PC-3 (cell line): Measurements from ENCODE around the gene COL8A1. TPM values are rescaled to one million over a fixed set of nuclear protein-coding genes. Genes with fewer than 3 reads are reported as not detected.

Source experiments
- ATAC-seq: fragments of 200-7000 bp; cut with Tn5 transposase; 2 replicates; pipeline ENCODE4 v1.9.1; 2020; ENCODE audit warnings: mild to moderate bottlenecking, moderate library complexity
- BruUV-seq: library from RNA; stranded (reverse); fragments of 400-500 nt; replicated peaks from 2 replicates; lab custom pipeline; 2021; lab: Mats Ljungman, UMichigan
- CTCF ChIA-PET: fragments of 300-600 bp; sonication (Branson Sonifier 250); formaldehyde crosslinking; loops from one replicate; lab custom pipeline; 2022; ENCODE audit warnings: antibody characterized with exemption; lab: Charles Lee
- POLR2A ChIA-PET: fragments of 300-600 bp; sonication (Branson Sonifier 250); formaldehyde crosslinking; loops from one replicate; lab custom pipeline; 2022; ENCODE audit warnings: antibody characterized with exemption; ENCODE audit not compliant: unreplicated experiment; lab: Charles Lee
- DNase-seq: peaks from one replicate; pipeline ENCODE4 v3.0.0-alpha.2; 2015
- H2AFZ ChIP-seq: fragments of 300-600 bp; sonication (generic); 2 replicates; pipeline ENCODE4 v1.6.0; 2016; ENCODE audit warnings: antibody characterized with exemption, low read length
- H3F3A ChIP-seq: fragments of 300-600 bp; sonication (generic); one replicate; pipeline ENCODE4 v1.6.0; 2017; ENCODE audit warnings: antibody characterized with exemption, low read length, control low read depth, mild to moderate bottlenecking; ENCODE audit not compliant: unreplicated experiment
- H3K27ac ChIP-seq: fragments of 300-600 bp; sonication (generic); 2 replicates; pipeline ENCODE4 v1.5.1; 2016; ENCODE audit warnings: mild to moderate bottlenecking, low read length
- H3K27me3 ChIP-seq: fragments of 300-600 bp; sonication (generic); 2 replicates; pipeline ENCODE4 v1.6.1; 2016; ENCODE audit warnings: low read length, mixed read lengths
- H3K36me3 ChIP-seq: fragments of 300-600 bp; sonication (generic); 2 replicates; pipeline ENCODE4 v1.6.1; 2016; ENCODE audit warnings: low read depth, mixed run types, low read length, mixed read lengths
- H3K4me1 ChIP-seq: fragments of 300-600 bp; sonication (generic); 2 replicates; pipeline ENCODE4 v1.5.1; 2016; ENCODE audit warnings: low read length; ENCODE audit not compliant: insufficient read depth
- H3K4me2 ChIP-seq: fragments of 300-600 bp; sonication (generic); 2 replicates; pipeline ENCODE4 v1.6.0; 2016; ENCODE audit warnings: low read length
- H3K4me3 ChIP-seq: fragments of 300-600 bp; sonication (generic); 2 replicates; pipeline ENCODE4 v1.5.1; 2016; ENCODE audit warnings: mild to moderate bottlenecking, low read length, mixed read lengths
- H3K79me2 ChIP-seq: fragments of 300-600 bp; sonication (generic); 2 replicates; pipeline ENCODE4 v1.6.1; 2017; ENCODE audit warnings: low read length, mixed read lengths
- H3K9ac ChIP-seq: fragments of 300-600 bp; sonication (generic); 2 replicates; pipeline ENCODE4 v1.6.0; 2016; ENCODE audit warnings: mild to moderate bottlenecking, low read length
- H3K9me2 ChIP-seq: fragments of 300-600 bp; sonication (generic); replicated peaks from 2 replicates; pipeline ENCODE4 v1.6.1; 2016; ENCODE audit warnings: mixed run types, low read length, mixed read lengths
- H3K9me3 ChIP-seq: fragments of 300-600 bp; sonication (generic); 2 replicates; pipeline ENCODE4 v1.6.1; 2016; ENCODE audit warnings: low read length, mixed read lengths
- H4K20me1 ChIP-seq: fragments of 300-600 bp; sonication (generic); 2 replicates; pipeline ENCODE4 v1.6.1; 2016; ENCODE audit warnings: low read length, mixed read lengths
- EZH2 ChIP-seq: fragments of 300-600 bp; sonication (generic); IDR thresholded peaks from one replicate; pipeline ENCODE4 v1.6.1; 2017; ENCODE audit warnings: antibody characterized with exemption, mild to moderate bottlenecking, low read length; ENCODE audit not compliant: unreplicated experiment
- EZH2phosphoT487 ChIP-seq: fragments of 300-600 bp; sonication (generic); IDR thresholded peaks from 2 replicates; pipeline ENCODE4 v1.6.1; 2018; ENCODE audit warnings: mild to moderate bottlenecking, antibody characterized with exemption, low read length, borderline replicate concordance
- intact Hi-C: fragments of 100-400 bp; cut with micrococcal nuclease; formaldehyde crosslinking; loops from 2 replicates; pipeline ENCODE4 v1.9.0; 2023
- total RNA-seq: library from RNA; depleted of rRNA; stranded (reverse); fragments of >200 nt; gene quantifications from 2 replicates; pipeline ENCODE4 v1.2.3, GENCODE V29; 2014
- TF ChIP-seq, protein P1 (sequence below): fragments of 300-600 bp; sonication (generic); conservative IDR thresholded peaks from 2 replicates; pipeline ENCODE4 v1.5.1; 2017; ENCODE audit warnings: antibody characterized with exemption, low read depth, mild to moderate bottlenecking, low read length

Gene COL8A1
- total RNA-seq, 1 experiment from 2014 or later, result 2.4 TPM

DNA sequence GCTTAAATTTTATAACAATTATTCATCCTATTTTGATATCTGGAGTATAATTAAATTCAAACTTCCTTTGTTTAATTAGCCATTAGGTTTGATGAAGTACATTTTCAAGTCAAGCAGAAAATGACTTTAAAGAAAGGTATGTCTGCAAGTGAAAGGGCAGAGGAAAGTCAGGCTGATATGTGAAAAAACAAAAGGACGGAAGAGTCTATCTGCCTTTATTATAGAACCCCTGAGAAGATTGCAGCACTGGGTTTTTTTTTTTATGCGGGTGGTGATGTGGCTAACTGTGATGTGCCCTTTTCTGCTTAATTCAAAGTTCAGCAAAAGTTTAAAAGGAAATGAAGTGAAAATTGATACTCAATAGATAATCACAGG is 83.2 kb downstream of the COL8A1 start:
- Histone ChIP-seq H2AFZ (peak overlapping the region; percentile 25; the same call in 1 of the 2 replicates), H3K9me2 (no peaks in the 10 kb centered on the region), H3K4me1 (peaks cover 18% of the 10 kb centered on the region)

DNA sequence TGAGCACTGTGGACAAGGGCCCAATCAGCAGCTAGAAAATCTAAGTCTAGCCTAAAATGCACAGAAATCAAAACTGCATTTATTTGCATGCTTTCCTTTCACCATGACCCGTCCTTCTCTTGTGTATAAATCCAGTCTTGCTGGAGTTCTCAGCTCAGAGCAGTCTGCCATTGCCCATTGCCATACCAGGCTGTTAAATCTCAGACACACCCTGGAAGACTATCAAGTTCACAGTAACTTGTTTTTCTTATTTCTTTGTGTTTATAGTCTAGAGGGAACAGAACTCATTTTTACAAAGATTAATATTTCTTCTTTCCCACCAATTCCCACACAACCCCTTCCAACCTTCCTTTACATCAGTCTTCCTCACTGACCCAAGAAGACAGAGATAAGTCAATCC is 85.9 kb downstream of the COL8A1 start:
- no peak for ATAC-seq
- H3K4me1 ChIP-seq, result peaks cover 18% of the 10 kb centered on the region
- H4K20me1 ChIP-seq, result no peaks in the 10 kb centered on the region
- H3K27ac ChIP-seq, result no peak overlapping the region
- no peaks in the 10 kb centered on the region for H3K27me3 ChIP-seq
- ChIA-PET POLR2A (no interaction called here), CTCF (no interaction called here)
- intact Hi-C loops, result no loop called here
- DNase-seq, result no peak
- no peak overlapping the region for H2AFZ ChIP-seq
- no peaks in the 10 kb centered on the region for H3K9me3 ChIP-seq
- H3K9ac ChIP-seq, result no peak overlapping the region
- H3K9me2 ChIP-seq, result no peaks in the 10 kb centered on the region
- TF ChIP-seq EZH2 (no peak), EZH2phosphoT487 (no peak)
- TF ChIP-seq, protein P1, sequence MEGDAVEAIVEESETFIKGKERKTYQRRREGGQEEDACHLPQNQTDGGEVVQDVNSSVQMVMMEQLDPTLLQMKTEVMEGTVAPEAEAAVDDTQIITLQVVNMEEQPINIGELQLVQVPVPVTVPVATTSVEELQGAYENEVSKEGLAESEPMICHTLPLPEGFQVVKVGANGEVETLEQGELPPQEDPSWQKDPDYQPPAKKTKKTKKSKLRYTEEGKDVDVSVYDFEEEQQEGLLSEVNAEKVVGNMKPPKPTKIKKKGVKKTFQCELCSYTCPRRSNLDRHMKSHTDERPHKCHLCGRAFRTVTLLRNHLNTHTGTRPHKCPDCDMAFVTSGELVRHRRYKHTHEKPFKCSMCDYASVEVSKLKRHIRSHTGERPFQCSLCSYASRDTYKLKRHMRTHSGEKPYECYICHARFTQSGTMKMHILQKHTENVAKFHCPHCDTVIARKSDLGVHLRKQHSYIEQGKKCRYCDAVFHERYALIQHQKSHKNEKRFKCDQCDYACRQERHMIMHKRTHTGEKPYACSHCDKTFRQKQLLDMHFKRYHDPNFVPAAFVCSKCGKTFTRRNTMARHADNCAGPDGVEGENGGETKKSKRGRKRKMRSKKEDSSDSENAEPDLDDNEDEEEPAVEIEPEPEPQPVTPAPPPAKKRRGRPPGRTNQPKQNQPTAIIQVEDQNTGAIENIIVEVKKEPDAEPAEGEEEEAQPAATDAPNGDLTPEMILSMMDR, result no peak
- no peaks in the 10 kb centered on the region for H3F3A ChIP-seq
- H3K4me3 ChIP-seq, result no peak overlapping the region
- H3K79me2 ChIP-seq, result no peaks in the 10 kb centered on the region
- no peak overlapping the region for H3K4me2 ChIP-seq
- no peaks in the 10 kb centered on the region for H3K36me3 ChIP-seq
- BruUV-seq, result no TSS peak

More for the DNA sequence above, 83.2 kb downstream of the COL8A1 start:
- DNase-seq (peak; percentile 21), ATAC-seq (peak; percentile 19)
- H3K4me2 ChIP-seq, result peak overlapping the region; percentile 40
- H3K36me3 ChIP-seq, result no peaks in the 10 kb centered on the region
- no peak overlapping the region for H3K27ac ChIP-seq
- H3K9ac ChIP-seq, result no peak overlapping the region
- no TSS peak for BruUV-seq
- CTCF ChIA-PET, result no interaction called here
- no peaks in the 10 kb centered on the region for H3K79me2 ChIP-seq
- no peaks in the 10 kb centered on the region for H3F3A ChIP-seq
- H4K20me1 ChIP-seq, result no peaks in the 10 kb centered on the region
- intact Hi-C loops, result loop anchor here (2.0 kb wide), 1 partner anchor 25 kb away; no protein-coding TSS in a partner anchor
- H3K27me3 ChIP-seq, result no peaks in the 10 kb centered on the region
- no peak for TF ChIP-seq EZH2
- TF ChIP-seq, protein P1, result no peak
- TF ChIP-seq EZH2phosphoT487, result no peak
- no peak overlapping the region; the same call in 1 of the 2 replicates for H3K4me3 ChIP-seq
- POLR2A ChIA-PET, result no interaction called here
- no peaks in the 10 kb centered on the region for H3K9me3 ChIP-seq

DNA sequence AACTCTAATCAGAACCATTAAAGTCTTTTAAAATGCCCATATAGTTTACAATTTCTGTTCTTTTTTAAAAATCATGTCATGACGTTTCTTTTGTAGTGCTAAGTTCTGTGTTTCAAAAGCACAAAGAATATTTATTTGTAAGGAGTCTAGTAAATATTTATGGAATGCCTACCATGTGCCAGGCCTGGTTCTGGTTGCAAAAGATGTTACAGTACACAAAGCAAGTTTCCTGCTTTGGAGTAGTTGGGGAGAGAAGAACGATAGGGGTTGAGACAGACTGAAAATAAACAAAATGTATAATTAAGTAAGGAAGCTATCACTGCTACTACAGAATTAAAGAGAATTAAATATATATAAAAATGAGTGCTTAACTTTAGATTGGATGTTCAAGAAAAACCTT is 92.5 kb downstream of the COL8A1 start:
- CTCF ChIA-PET, result no interaction called here
- H3K9ac ChIP-seq, result no peak overlapping the region
- intact Hi-C loops, result no loop called here

More for the DNA sequence above, 92.5 kb downstream of the COL8A1 start:
- Histone ChIP-seq H3K36me3 (no peaks in the 10 kb centered on the region), H3K9me2 (no peaks in the 10 kb centered on the region), H4K20me1 (no peaks in the 10 kb centered on the region), H3K27me3 (no peaks in the 10 kb centered on the region), H3K4me3 (no peak overlapping the region), H3K4me1 (no peaks in the 10 kb centered on the region), H3K9me3 (no peaks in the 10 kb centered on the region), H3K79me2 (no peaks in the 10 kb centered on the region), H2AFZ (no peak overlapping the region), H3K27ac (no peak overlapping the region), H3K4me2 (no peak overlapping the region), H3F3A (no peaks in the 10 kb centered on the region)
- no TSS peak for BruUV-seq
- DNase-seq (no peak), ATAC-seq (no peak)
- POLR2A ChIA-PET, result no interaction called here
- no peak for TF ChIP-seq EZH2phosphoT487
- TF ChIP-seq EZH2, result no peak
- TF ChIP-seq, protein P1, result no peak
